Lower lobe of right lung (tissue), 2 donors: ENCODE measurements around the gene SIGLEC12. TPM values are rescaled to one million over a fixed set of nuclear protein-coding genes. Genes with fewer than 3 reads are reported as not detected.
"Not testable (repeated sequence)": the region's sequence is repeated elsewhere in the genome, so short reads cannot be mapped to it uniquely, and the experiment has no call there.

Experiments used
- ATAC-seq, 2 donors: fragments of 200-7000 bp; cut with Tn5 transposase; one replicate each; pipeline ENCODE4 v1.9.1; 2020 to 2022; ENCODE audit warnings: mild to moderate bottlenecking in 2 of 2, moderate library complexity in 2 of 2
- DNase-seq: peaks from one replicate; pipeline ENCODE4 v3.0.0-alpha.2; 2020
- H3K27ac ChIP-seq: fragments of 200-600 bp; one replicate; pipeline ENCODE4 v1.8.0; 2022
- H3K27me3 ChIP-seq: fragments of 200-600 bp; one replicate; pipeline ENCODE4 v1.8.0; 2022; ENCODE audit warnings: low read depth
- H3K36me3 ChIP-seq: fragments of 200-600 bp; one replicate; pipeline ENCODE4 v1.8.0; 2022; ENCODE audit warnings: mild to moderate bottlenecking
- H3K4me1 ChIP-seq: fragments of 200-600 bp; one replicate; pipeline ENCODE4 v1.8.0; 2022
- H3K4me3 ChIP-seq: fragments of 200-600 bp; one replicate; pipeline ENCODE4 v1.8.0; 2022; ENCODE audit warnings: mild to moderate bottlenecking
- H3K9me3 ChIP-seq: fragments of 200-600 bp; one replicate; pipeline ENCODE4 v1.8.0; 2022
- intact Hi-C: fragments of 100-400 bp; cut with DNase I; formaldehyde crosslinking; loops from one replicate; pipeline ENCODE4 v1.11.0; 2022
- total RNA-seq: library from RNA; stranded (reverse); fragmentation: NEBNext Ultra II Directional; extraction: Animal tissue kit (Norgen Biotek cat#: 25700); gene quantifications from one replicate; pipeline ENCODE4 v1.2.1, GENCODE V29; 2021
- TF ChIP-seq, protein P1 (sequence below): fragments of 200-600 bp; IDR thresholded peaks from one replicate; pipeline ENCODE4 v1.8.0; 2022; ENCODE audit warnings: antibody characterized with exemption, mild to moderate bottlenecking
- donor health status: DM: no; HTN: yes; CAD: no; lungs with severe emphysema.

The SIGLEC12 gene
- total RNA-seq, 1 donor from 2014 or later: 5.9 TPM

DNA sequence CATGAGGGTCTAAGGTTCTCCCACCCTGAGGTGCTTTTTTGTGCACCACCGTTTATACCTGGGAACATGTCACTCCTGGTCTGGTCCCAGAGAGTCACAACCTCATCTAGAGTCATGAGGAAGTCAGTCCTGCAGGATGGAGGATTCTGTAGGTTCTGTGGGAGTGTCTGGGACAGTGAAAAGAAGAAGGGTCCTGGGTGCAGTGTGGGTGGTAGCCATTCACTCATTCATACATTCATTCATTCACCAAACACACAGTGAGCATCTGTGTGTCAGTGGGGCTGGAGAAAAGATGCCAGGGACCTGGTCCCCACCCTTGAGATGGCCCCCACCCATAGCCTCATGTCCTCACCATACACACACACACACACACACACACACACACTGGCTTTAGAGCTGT is 32.0 kb downstream of the SIGLEC12 start:
- no peaks in the 10 kb centered on the region for H3K27me3 ChIP-seq
- H3K9me3 ChIP-seq: no peaks in the 10 kb centered on the region
- no peaks in the 10 kb centered on the region for H3K36me3 ChIP-seq
- H3K4me1 ChIP-seq: no peaks in the 10 kb centered on the region
- H3K27ac ChIP-seq: no peak overlapping the region
- TF ChIP-seq, protein P1, sequence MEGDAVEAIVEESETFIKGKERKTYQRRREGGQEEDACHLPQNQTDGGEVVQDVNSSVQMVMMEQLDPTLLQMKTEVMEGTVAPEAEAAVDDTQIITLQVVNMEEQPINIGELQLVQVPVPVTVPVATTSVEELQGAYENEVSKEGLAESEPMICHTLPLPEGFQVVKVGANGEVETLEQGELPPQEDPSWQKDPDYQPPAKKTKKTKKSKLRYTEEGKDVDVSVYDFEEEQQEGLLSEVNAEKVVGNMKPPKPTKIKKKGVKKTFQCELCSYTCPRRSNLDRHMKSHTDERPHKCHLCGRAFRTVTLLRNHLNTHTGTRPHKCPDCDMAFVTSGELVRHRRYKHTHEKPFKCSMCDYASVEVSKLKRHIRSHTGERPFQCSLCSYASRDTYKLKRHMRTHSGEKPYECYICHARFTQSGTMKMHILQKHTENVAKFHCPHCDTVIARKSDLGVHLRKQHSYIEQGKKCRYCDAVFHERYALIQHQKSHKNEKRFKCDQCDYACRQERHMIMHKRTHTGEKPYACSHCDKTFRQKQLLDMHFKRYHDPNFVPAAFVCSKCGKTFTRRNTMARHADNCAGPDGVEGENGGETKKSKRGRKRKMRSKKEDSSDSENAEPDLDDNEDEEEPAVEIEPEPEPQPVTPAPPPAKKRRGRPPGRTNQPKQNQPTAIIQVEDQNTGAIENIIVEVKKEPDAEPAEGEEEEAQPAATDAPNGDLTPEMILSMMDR: no peak
- ATAC-seq: no peak
- no peak overlapping the region for H3K4me3 ChIP-seq
- no peak for DNase-seq
- intact Hi-C loops: no loop called here

DNA sequence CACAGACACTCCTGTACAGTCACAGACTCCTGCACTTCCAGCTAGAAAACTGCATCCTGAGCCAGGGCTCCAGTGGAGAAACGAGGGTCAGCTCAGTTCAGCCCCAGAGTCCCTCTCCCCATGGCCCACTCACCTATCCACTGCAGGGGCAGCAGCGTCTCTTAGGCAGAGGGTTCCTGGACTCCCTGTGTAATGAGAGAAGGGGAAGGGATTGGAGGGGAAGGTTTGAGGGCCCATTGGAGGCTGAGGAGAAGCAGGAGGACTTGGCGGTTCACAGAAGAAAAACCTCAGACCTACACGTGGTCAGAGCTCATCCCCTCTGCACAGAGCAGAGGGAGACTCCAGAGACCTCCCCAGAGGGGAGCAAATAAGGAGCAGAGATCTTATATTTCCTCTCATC is 32.4 kb downstream of the SIGLEC12 start:
- ATAC-seq (no peak), DNase-seq (no peak)
- Histone ChIP-seq H3K27me3 (no peaks in the 10 kb centered on the region), H3K36me3 (no peaks in the 10 kb centered on the region), H3K4me1 (no peaks in the 10 kb centered on the region), H3K9me3 (no peaks in the 10 kb centered on the region), H3K27ac (no peak overlapping the region), H3K4me3 (no peak overlapping the region)
- TF ChIP-seq, protein P1: no peak
- intact Hi-C loops: no loop called here

DNA sequence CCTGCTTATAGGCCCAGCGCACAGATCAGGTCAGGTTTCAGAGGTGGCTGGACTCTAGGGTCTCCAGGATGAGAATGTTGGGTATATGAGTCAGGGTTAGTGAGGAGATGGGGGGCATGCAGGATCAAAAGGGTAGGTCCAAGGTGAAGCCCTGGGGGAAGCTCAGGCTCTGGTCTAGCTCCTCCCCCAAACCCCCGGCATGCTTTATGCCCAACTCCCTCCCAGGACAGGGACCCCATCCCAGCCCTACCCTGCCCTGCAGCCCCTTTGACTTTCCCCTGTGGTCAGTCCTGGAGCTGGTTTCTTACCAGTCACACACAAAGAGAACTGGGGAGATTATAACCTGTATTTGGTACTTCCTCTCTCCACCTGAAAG is 33.1 kb downstream of the SIGLEC12 start:
- H3K4me3 ChIP-seq: no peak overlapping the region
- intact Hi-C loops: no loop called here
- H3K36me3 ChIP-seq: no peaks in the 10 kb centered on the region
- no peaks in the 10 kb centered on the region for H3K27me3 ChIP-seq
- H3K9me3 ChIP-seq: no peaks in the 10 kb centered on the region
- H3K27ac ChIP-seq: no peak overlapping the region
- H3K4me1 ChIP-seq: no peaks in the 10 kb centered on the region
- no peak for DNase-seq
- ATAC-seq: no peak
- TF ChIP-seq, protein P1: no peak

DNA sequence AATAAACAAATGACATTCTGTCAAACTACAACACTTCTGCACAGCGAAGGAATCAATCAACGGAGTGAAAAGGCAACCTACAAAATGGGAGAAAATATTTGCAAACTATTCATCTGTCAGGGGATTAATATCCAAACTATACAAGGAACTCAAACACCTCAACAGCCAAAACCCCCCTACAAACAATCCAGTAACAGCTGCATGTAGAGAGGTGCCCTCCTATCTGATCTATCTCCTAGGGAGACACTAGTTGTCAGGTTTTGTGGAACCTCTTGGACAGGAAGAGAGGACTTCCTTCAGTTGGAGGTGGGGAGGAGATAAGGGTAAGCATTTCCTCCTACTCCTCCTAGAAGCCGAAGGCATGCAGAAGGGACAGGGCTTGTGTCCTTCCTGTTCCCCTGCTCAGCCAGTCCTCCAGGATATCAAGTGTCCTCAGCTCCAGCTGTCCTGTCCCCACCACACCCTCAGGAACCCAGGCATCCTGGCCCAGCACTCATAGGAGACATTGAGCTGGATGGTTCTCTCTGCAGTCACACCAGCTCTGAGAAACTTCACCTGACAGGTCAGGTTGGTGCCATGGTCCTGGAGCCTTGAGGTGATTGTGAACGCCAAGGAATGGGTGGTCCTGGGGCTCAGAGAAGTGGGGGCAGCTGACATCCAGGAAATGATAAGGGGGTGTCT is 33.6 kb downstream of the SIGLEC12 start:
- intact Hi-C loops: no loop called here
- Histone ChIP-seq H3K27ac (no peak overlapping the region), H3K36me3 (no peaks in the 10 kb centered on the region), H3K27me3 (peaks cover 4% of the 10 kb centered on the region), H3K4me1 (no peaks in the 10 kb centered on the region), H3K9me3 (no peaks in the 10 kb centered on the region), H3K4me3 (no peak overlapping the region)
- TF ChIP-seq, protein P1: no peak
- ATAC-seq (no peak), DNase-seq (no peak)

DNA sequence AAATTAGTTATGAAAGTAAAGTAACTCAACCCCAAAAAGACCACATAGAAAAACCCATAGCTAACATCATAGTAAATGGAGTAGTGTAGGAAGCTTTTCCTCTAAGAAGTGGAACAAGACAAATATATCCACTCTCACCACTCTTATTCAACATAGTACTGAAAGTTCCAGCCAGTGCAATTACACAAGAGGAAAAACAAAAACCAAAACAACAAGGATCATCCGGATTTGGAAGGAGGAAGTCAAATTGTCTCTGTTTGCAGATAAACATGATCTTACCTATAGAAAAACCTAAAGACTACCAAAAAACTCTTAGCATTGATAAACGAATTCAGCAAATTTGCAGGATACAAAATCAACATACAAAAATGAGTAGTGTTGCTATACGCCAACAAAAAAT is 34.9 kb downstream of the SIGLEC12 start:
- no peak overlapping the region for H3K4me3 ChIP-seq
- H3K4me1 ChIP-seq: no peaks in the 10 kb centered on the region
- intact Hi-C loops: no loop called here
- H3K9me3 ChIP-seq: no peaks in the 10 kb centered on the region
- H3K27ac ChIP-seq: no peak overlapping the region
- H3K36me3 ChIP-seq: no peaks in the 10 kb centered on the region
- TF ChIP-seq, protein P1: no peak
- DNase-seq: no peak
- peaks cover 16% of the 10 kb centered on the region for H3K27me3 ChIP-seq
- no peak for ATAC-seq

DNA sequence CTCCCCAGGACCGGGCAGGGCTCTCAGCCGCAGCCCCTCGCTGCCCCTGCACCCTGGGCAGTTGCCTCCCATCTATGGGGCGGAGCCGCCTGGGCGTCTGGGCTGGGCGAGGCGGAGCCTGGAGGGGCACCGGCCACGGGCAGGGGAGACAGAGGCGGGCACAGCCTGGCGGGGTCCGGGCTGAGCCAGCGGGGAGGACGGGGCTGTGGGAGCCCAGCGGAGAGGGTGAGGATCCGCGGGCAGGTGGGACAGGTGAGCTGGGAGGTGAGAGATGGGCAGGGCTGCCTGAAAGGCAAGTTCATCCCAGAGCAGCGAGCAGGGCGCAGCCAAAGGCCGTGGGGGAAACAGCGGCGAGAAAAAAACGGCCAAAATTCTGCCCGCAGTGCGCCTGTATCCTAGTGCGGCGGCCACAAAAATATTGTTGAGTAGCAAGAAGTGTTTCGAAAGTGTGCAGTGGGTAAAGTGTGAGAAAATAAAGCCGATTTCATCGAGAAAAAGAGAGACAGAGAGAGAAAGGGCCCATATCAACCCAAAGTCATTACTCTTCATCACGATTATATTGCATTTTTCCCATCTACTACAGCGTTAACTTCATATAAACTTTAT is 37.5 kb downstream of the SIGLEC12 start:
- peaks cover 22% of the 10 kb centered on the region for H3K27me3 ChIP-seq
- H3K27ac ChIP-seq, intact Hi-C loops, H3K9me3 ChIP-seq, H3K4me1 ChIP-seq, DNase-seq, H3K36me3 ChIP-seq, H3K4me3 ChIP-seq: not testable (repeated sequence)
- ATAC-seq: peak; percentile 32 to 38
